GM20000 (cell line): Measurements from ENCODE around the gene ANGEL1.

Experiments used
- DNase-seq: peaks from one replicate; pipeline ENCODE4 v3.0.0; 2012; ENCODE audit warnings: low spot score
- CTCF ChIP-seq: IDR thresholded peaks from 2 replicates; pipeline ENCODE4 v1.5.1; 2012; ENCODE audit warnings: mild to moderate bottlenecking, control low read depth; ENCODE audit errors: extremely low read depth, missing control alignments

The ANGEL1 gene

GRCh38 chr14:76773188-76773885, 39.3 kb downstream of the ANGEL1 start:
- DNase-seq: no peak
- TF ChIP-seq CTCF: no peak

GRCh38 chr14:76772300-76773187, 40.1 kb downstream of the ANGEL1 start:
- DNase-seq: no peak
- no peak for TF ChIP-seq CTCF

- DNase-seq: no peak
- TF ChIP-seq CTCF: no peak
These were observed 41.2 kb downstream of the ANGEL1 start for GRCh38 chr14:76771437-76771980.

GRCh38 chr14:76770521-76771436, 41.9 kb downstream of the ANGEL1 start:
- no peak for TF ChIP-seq CTCF
- no peak for DNase-seq

- TF ChIP-seq CTCF: no peak
- no peak for DNase-seq
These were observed 42.9 kb downstream of the ANGEL1 start for GRCh38 chr14:76769636-76770292.

GRCh38 chr14:76768671-76769500, 43.8 kb downstream of the ANGEL1 start:
- DNase-seq: no peak
- TF ChIP-seq CTCF: no peak
